MM.1S (cell line): ENCODE results near the gene MED15.

Experiments used
- DNase-seq: peaks from one replicate; pipeline ENCODE4 v3.0.0-alpha.2; 2015
- H2AFZ ChIP-seq: fragments of 300-600 bp; sonication (generic); 2 replicates; pipeline ENCODE4 v1.6.0; 2016; ENCODE audit warnings: antibody characterized with exemption, low read length
- H3F3A ChIP-seq: fragments of 300-600 bp; sonication (generic); 2 replicates; pipeline ENCODE4 v1.6.1; 2016; ENCODE audit warnings: mild to moderate bottlenecking, antibody characterized with exemption, low read length, moderate library complexity, mixed read lengths; ENCODE audit not compliant: insufficient read depth
- H3K27ac ChIP-seq: fragments of 300-600 bp; sonication (generic); 2 replicates; pipeline ENCODE4 v1.5.1; 2016; ENCODE audit warnings: mild to moderate bottlenecking, low read length
- H3K27me3 ChIP-seq: fragments of 300-600 bp; sonication (generic); replicated peaks from 2 replicates; pipeline ENCODE4 v1.6.0; 2016; ENCODE audit warnings: low read length; ENCODE audit not compliant: insufficient read depth
- H3K36me3 ChIP-seq: fragments of 300-600 bp; sonication (generic); replicated peaks from 2 replicates; pipeline ENCODE4 v1.6.1; 2016; ENCODE audit warnings: mild to moderate bottlenecking, low read length, mixed read lengths; ENCODE audit not compliant: insufficient read depth
- H3K4me1 ChIP-seq: fragments of 300-600 bp; sonication (generic); 2 replicates; pipeline ENCODE4 v1.6.1; 2016; ENCODE audit warnings: low read length, mixed read lengths
- H3K4me2 ChIP-seq: fragments of 300-600 bp; sonication (generic); 2 replicates; pipeline ENCODE4 v1.6.0; 2016; ENCODE audit warnings: low read depth, low read length
- H3K4me3 ChIP-seq: fragments of 300-600 bp; sonication (generic); 2 replicates; pipeline ENCODE4 v1.5.1; 2016; ENCODE audit warnings: low read length, mixed read lengths
- H3K79me2 ChIP-seq: fragments of 300-600 bp; sonication (generic); 2 replicates; pipeline ENCODE4 v1.6.1; 2016; ENCODE audit warnings: mixed run types, low read length, mixed read lengths
- H3K9ac ChIP-seq: fragments of 300-600 bp; sonication (generic); 2 replicates; pipeline ENCODE4 v1.6.1; 2016; ENCODE audit warnings: low read length, mixed read lengths
- H3K9me2 ChIP-seq: fragments of 300-600 bp; sonication (generic); replicated peaks from 2 replicates; pipeline ENCODE4 v1.6.1; 2016; ENCODE audit warnings: mild to moderate bottlenecking, low read length, mixed read lengths; ENCODE audit not compliant: insufficient read depth
- H3K9me3 ChIP-seq: fragments of 300-600 bp; sonication (generic); replicated peaks from 2 replicates; pipeline ENCODE4 v1.6.1; 2016; ENCODE audit warnings: mild to moderate bottlenecking, low read length, mixed read lengths; ENCODE audit not compliant: insufficient read depth
- H4K20me1 ChIP-seq: fragments of 300-600 bp; sonication (generic); 2 replicates; pipeline ENCODE4 v1.6.1; 2016; ENCODE audit warnings: mild to moderate bottlenecking, low read length, moderate library complexity, mixed read lengths; ENCODE audit not compliant: insufficient read depth
- CTCF ChIP-seq: fragments of 300-600 bp; sonication (generic); IDR thresholded peaks from 2 replicates; pipeline ENCODE4 v1.5.1; 2016; ENCODE audit warnings: antibody characterized with exemption, low read length, mixed read lengths
- EZH2 ChIP-seq: fragments of 300-600 bp; sonication (generic); optimal IDR thresholded peaks from 2 replicates; pipeline ENCODE3; 2017; ENCODE audit warnings: low read depth, mild to moderate bottlenecking, antibody characterized with exemption, low read length, mixed read lengths
- EZH2phosphoT487 ChIP-seq: fragments of 300-600 bp; sonication (generic); IDR thresholded peaks from 2 replicates; pipeline ENCODE4 v1.6.1; 2018; ENCODE audit warnings: antibody characterized with exemption, low read length

Gene MED15

GRCh38 chr22:20627432-20627831, 120.0 kb downstream of the MED15 start:
- no peaks in the 10 kb centered on the region for H3F3A ChIP-seq
- H3K9me2 ChIP-seq: no peaks in the 10 kb centered on the region
- H3K27me3 ChIP-seq: no peaks in the 10 kb centered on the region
- H2AFZ ChIP-seq: no peak overlapping the region
- no peak overlapping the region for H3K27ac ChIP-seq
- no peaks in the 10 kb centered on the region for H3K36me3 ChIP-seq
- TF ChIP-seq CTCF (no peak), EZH2phosphoT487 (no peak), EZH2 (no peak)
- no peak for DNase-seq
- no peaks in the 10 kb centered on the region for H3K4me1 ChIP-seq
- H3K9ac ChIP-seq: no peak overlapping the region
- no peak overlapping the region for H3K4me3 ChIP-seq
- H3K4me2 ChIP-seq: no peak overlapping the region
- no peaks in the 10 kb centered on the region for H3K79me2 ChIP-seq
- H4K20me1 ChIP-seq: no peaks in the 10 kb centered on the region
- no peaks in the 10 kb centered on the region for H3K9me3 ChIP-seq

GRCh38 chr22:20628081-20628939, 120.9 kb downstream of the MED15 start:
- no peak for DNase-seq
- no peaks in the 10 kb centered on the region for H3K9me2 ChIP-seq
- no peak overlapping the region for H2AFZ ChIP-seq
- H3F3A ChIP-seq: no peaks in the 10 kb centered on the region
- H3K36me3 ChIP-seq: no peaks in the 10 kb centered on the region
- H4K20me1 ChIP-seq: no peaks in the 10 kb centered on the region
- H3K4me2 ChIP-seq: no peak overlapping the region
- no peaks in the 10 kb centered on the region for H3K79me2 ChIP-seq
- H3K9ac ChIP-seq: no peak overlapping the region
- H3K27me3 ChIP-seq: no peaks in the 10 kb centered on the region
- H3K4me3 ChIP-seq: no peak overlapping the region
- no peaks in the 10 kb centered on the region for H3K9me3 ChIP-seq
- no peak overlapping the region for H3K27ac ChIP-seq
- TF ChIP-seq EZH2phosphoT487: no peak
- no peak for TF ChIP-seq CTCF
- TF ChIP-seq EZH2: no peak
- H3K4me1 ChIP-seq: no peaks in the 10 kb centered on the region

GRCh38 chr22:20629401-20629800, 122.0 kb downstream of the MED15 start:
- Histone ChIP-seq H3K9me2 (no peaks in the 10 kb centered on the region), H3K9me3 (no peaks in the 10 kb centered on the region), H3K9ac (no peak overlapping the region), H3K27ac (no peak overlapping the region), H3K4me2 (no peak overlapping the region), H4K20me1 (no peaks in the 10 kb centered on the region), H3K4me1 (no peaks in the 10 kb centered on the region), H3K36me3 (no peaks in the 10 kb centered on the region), H3F3A (no peaks in the 10 kb centered on the region), H2AFZ (no peak overlapping the region), H3K79me2 (no peaks in the 10 kb centered on the region), H3K27me3 (no peaks in the 10 kb centered on the region), H3K4me3 (no peak overlapping the region)
- TF ChIP-seq EZH2phosphoT487 (no peak), CTCF (no peak), EZH2 (no peak)
- no peak for DNase-seq
